SK-N-MC (cell line): ENCODE results near the gene HOXB13.

Experiments used
- DNase-seq: peaks from one replicate; pipeline ENCODE4 v3.0.0-alpha.2; 2011; ENCODE audit warnings: low read depth, low spot score
- H3K27ac ChIP-seq: fragments of 200-600 bp; sonication (generic); 2 replicates; pipeline ENCODE4 v1.5.1; 2016; ENCODE audit warnings: mixed run types
- H3K36me3 ChIP-seq: fragments of 200-600 bp; sonication (generic); 2 replicates; pipeline ENCODE4 v1.6.1; 2017; ENCODE audit warnings: antibody characterized with exemption, low read length, mixed read lengths; ENCODE audit not compliant: insufficient read depth
- H3K4me3 ChIP-seq: fragments of 200-600 bp; sonication (generic); 2 replicates; pipeline ENCODE4 v1.5.1; 2016
- H3K9ac ChIP-seq: fragments of 200-600 bp; sonication (generic); 2 replicates; pipeline ENCODE4 v1.8.0; 2017; ENCODE audit warnings: mixed run types, mixed read lengths; ENCODE audit not compliant: insufficient read length
- H3K9me3 ChIP-seq: fragments of 200-600 bp; sonication (generic); 2 replicates; pipeline ENCODE4 v1.6.1; 2017; ENCODE audit warnings: low read depth, mild to moderate bottlenecking, antibody characterized with exemption, low read length, moderate library complexity, mixed read lengths
- EZH2 ChIP-seq: fragments of 200-600 bp; sonication (generic); IDR thresholded peaks from one replicate; pipeline ENCODE4 v1.6.1; 2017; ENCODE audit warnings: antibody characterized with exemption
- FOXP2 ChIP-seq: optimal IDR thresholded peaks from 2 replicates; pipeline ENCODE3; 2011; ENCODE audit warnings: mild to moderate bottlenecking, moderate library complexity; ENCODE audit not compliant: insufficient read depth; ENCODE audit errors: extremely low read length, control extremely low read depth
- POLR2AphosphoS5 ChIP-seq: IDR thresholded peaks from 2 replicates; pipeline ENCODE4 v1.6.1; 2012; ENCODE audit warnings: mild to moderate bottlenecking, low read depth, low read length, borderline replicate concordance

The HOXB13 gene

GRCh38 chr17:48678141-48678971 is 50.2 kb downstream of the HOXB13 start:
- TF ChIP-seq FOXP2: no peak
- TF ChIP-seq EZH2: no peak
- no peak for TF ChIP-seq POLR2AphosphoS5
- H3K9me3 ChIP-seq: no peaks in the 10 kb centered on the region
- no peaks in the 10 kb centered on the region for H3K36me3 ChIP-seq
- peak overlapping the region; percentile 52; the same call in 1 of the 2 replicates for H3K27ac ChIP-seq
- no peak overlapping the region for H3K9ac ChIP-seq
- no peak overlapping the region for H3K4me3 ChIP-seq
- no peak for DNase-seq

GRCh38 chr17:48676963-48677558 is 51.5 kb downstream of the HOXB13 start:
- Histone ChIP-seq H3K36me3 (no peaks in the 10 kb centered on the region), H3K9ac (peak overlapping the region; percentile 5), H3K27ac (peak overlapping the region; percentile 96), H3K9me3 (no peaks in the 10 kb centered on the region), H3K4me3 (peak overlapping the region; percentile 46; the same call in 1 of the 2 replicates)
- TF ChIP-seq FOXP2: no peak
- no peak for TF ChIP-seq EZH2
- no peak for TF ChIP-seq POLR2AphosphoS5
- DNase-seq: no peak
